Liver (tissue), 9 donors: ENCODE results near the gene RASA3. TPM values are rescaled to one million over a fixed set of nuclear protein-coding genes. Genes with fewer than 3 reads are reported as not detected.

Source experiments
- DNase-seq: peaks from one replicate; pipeline ENCODE4 v3.0.0-alpha.2; 2017; ENCODE audit warnings: low spot score
- H3K27ac ChIP-seq, 2 donors: one replicate each; pipeline ENCODE4 v1.7.0; 2013; ENCODE audit warnings: inconsistent platforms in 2 of 2, low read length in 2 of 2, control low read depth in 1 of 2, low read depth in 1 of 2, mild to moderate bottlenecking in 1 of 2
- H3K27me3 ChIP-seq, 4 donors: one replicate each; pipeline versions ENCODE4 v1.6.1 to v1.7.0; 2013; ENCODE audit warnings: low read length in 3 of 4, inconsistent platforms in 1 of 4, mild to moderate bottlenecking in 1 of 4, moderate library complexity in 1 of 4; ENCODE audit not compliant: control insufficient read depth in 4 of 4, insufficient read depth in 4 of 4
- H3K36me3 ChIP-seq, 4 donors: one replicate each; pipeline versions ENCODE4 v1.6.1 to v1.7.0; 2013; ENCODE audit warnings: low read length in 3 of 4, mild to moderate bottlenecking in 3 of 4, low read depth in 1 of 4, moderate library complexity in 1 of 4; ENCODE audit not compliant: control insufficient read depth in 4 of 4, insufficient read depth in 3 of 4
- H3K4me1 ChIP-seq, 4 donors: one replicate each; pipeline versions ENCODE4 v1.6.1 to v1.7.0; 2013; ENCODE audit warnings: low read length in 3 of 4, mild to moderate bottlenecking in 3 of 4, moderate library complexity in 1 of 4; ENCODE audit not compliant: control insufficient read depth in 4 of 4, insufficient read depth in 4 of 4
- H3K4me3 ChIP-seq, 3 donors: one replicate each; pipeline versions ENCODE4 v1.6.1 to v1.7.0; 2013; ENCODE audit warnings: low read length in 3 of 3, control low read depth in 1 of 3, low read depth in 1 of 3, mild to moderate bottlenecking in 1 of 3
- H3K9ac ChIP-seq, 2 donors: one replicate each; pipeline ENCODE4 v1.7.0; 2013; ENCODE audit warnings: low read length in 2 of 2, mild to moderate bottlenecking in 2 of 2, moderate library complexity in 2 of 2, control low read depth in 1 of 2, low read depth in 1 of 2
- H3K9me3 ChIP-seq, 4 donors: one replicate each; pipeline versions ENCODE4 v1.6.1 to v1.7.0; 2013; ENCODE audit warnings: low read length in 3 of 4; ENCODE audit not compliant: control insufficient read depth in 4 of 4
- CTCF ChIP-seq: fragments of 150-350 bp; IDR thresholded peaks from 2 replicates; pipeline ENCODE4 v1.5.1; 2017; ENCODE audit warnings: improper control_type of control experiment, low read depth, low read length; ENCODE audit not compliant: missing input control
- EGR1 ChIP-seq, 2 donors: IDR thresholded peaks; 2 replicates each; pipeline ENCODE4 v1.6.1; 2016 to 2018; ENCODE audit warnings: antibody characterized with exemption in 2 of 2, low read depth in 2 of 2
- FOXA1 ChIP-seq: IDR thresholded peaks from 2 replicates; pipeline ENCODE4 v1.6.1; 2016; ENCODE audit warnings: antibody characterized with exemption
- FOXA2 ChIP-seq: IDR thresholded peaks from 2 replicates; pipeline ENCODE4 v1.6.1; 2016; ENCODE audit warnings: antibody characterized with exemption
- GABPA ChIP-seq, 2 donors: IDR thresholded peaks in 1 of 2; conservative IDR thresholded peaks in 1 of 2; 2 replicates each; pipeline ENCODE4 v1.6.1; 2016; ENCODE audit warnings: antibody characterized with exemption in 2 of 2, mild to moderate bottlenecking in 1 of 2, moderate library complexity in 1 of 2
- HNF4A ChIP-seq, 2 donors: conservative IDR thresholded peaks; 2 replicates each; pipeline ENCODE4 v1.6.1; 2016; ENCODE audit warnings: antibody characterized with exemption in 2 of 2, mild to moderate bottlenecking in 2 of 2
- HNF4G ChIP-seq: IDR thresholded peaks from 2 replicates; pipeline ENCODE4 v1.6.1; 2016; ENCODE audit warnings: antibody characterized with exemption
- JUND ChIP-seq, 2 donors: IDR thresholded peaks; 2 replicates each; pipeline ENCODE4 v1.6.1; 2016; ENCODE audit warnings: antibody characterized with exemption in 2 of 2
- NR2F2 ChIP-seq: IDR thresholded peaks from 2 replicates; pipeline ENCODE4 v1.6.1; 2016; ENCODE audit warnings: antibody characterized with exemption
- RAD21 ChIP-seq, 2 donors: IDR thresholded peaks; 2 replicates each; pipeline ENCODE4 v1.6.1; 2016; ENCODE audit warnings: antibody characterized with exemption in 2 of 2, mild to moderate bottlenecking in 2 of 2
- RXRA ChIP-seq, 2 donors: IDR thresholded peaks; 2 replicates each; pipeline ENCODE4 v1.6.1; 2017 to 2018; ENCODE audit warnings: antibody characterized with exemption in 2 of 2, mild to moderate bottlenecking in 1 of 2
- SP1 ChIP-seq: IDR thresholded peaks from 2 replicates; pipeline ENCODE4 v1.6.1; 2018; ENCODE audit warnings: antibody characterized with exemption, mild to moderate bottlenecking
- TAF1 ChIP-seq: conservative IDR thresholded peaks from 2 replicates; pipeline ENCODE4 v1.6.1; 2016; ENCODE audit warnings: antibody characterized with exemption, mild to moderate bottlenecking
- YY1 ChIP-seq: IDR thresholded peaks from 2 replicates; pipeline ENCODE4 v1.6.1; 2016; ENCODE audit warnings: antibody characterized with exemption, mild to moderate bottlenecking
- WGBS: extraction: QIAGEN DNeasy Blood & Tissue Kit; methylation state at CpG from one replicate; pipeline ENCODE4 v1.1.7; 2013; 5-methylcytosine and 5-hydroxymethylcytosine counted together
- polyA plus RNA-seq, 2 donors: library from polyadenylated mRNA; stranded (reverse) in 1 of 2; unstranded in 1 of 2; fragments of 200-250 nt in 1 of 2; fragments of >200 nt in 1 of 2; fragmentation: Nextera tagmentation in 1 of 2; extraction: Ambion mirVana in 1 of 2; gene quantifications; one replicate each; pipeline versions ENCODE4 v1.2.1 to v1.2.3, GENCODE V29; 2013 to 2015
- total RNA-seq, 2 donors: library from RNA; depleted of rRNA; stranded (reverse); fragments of >200 nt; gene quantifications; one replicate each; pipeline ENCODE4 v1.2.3, GENCODE V29; 2014
- TF ChIP-seq, protein P1 (sequence below): IDR thresholded peaks from 2 replicates; pipeline ENCODE4 v1.6.1; 2016; ENCODE audit warnings: antibody characterized with exemption, mild to moderate bottlenecking
- TF ChIP-seq, protein P2 (sequence below): IDR thresholded peaks from 2 replicates; pipeline ENCODE4 v1.6.1; 2016; ENCODE audit warnings: antibody characterized with exemption
- TF ChIP-seq, protein P3 (sequence below): IDR thresholded peaks from 2 replicates; pipeline ENCODE4 v1.6.1; 2016; ENCODE audit warnings: antibody characterized with exemption
- TF ChIP-seq, protein P4 (sequence below): IDR thresholded peaks from 2 replicates; pipeline ENCODE4 v1.6.1; 2016; ENCODE audit warnings: antibody characterized with exemption
- donor health status: healthy.
- donor health status: healthy.
- donor health status: healthy.
- donor health status: healthy.
- donor health status: healthy.

Gene RASA3
- total and polyA plus RNA-seq, 4 donors, result 0.64 to 5.9 (median 3.8) TPM

DNA sequence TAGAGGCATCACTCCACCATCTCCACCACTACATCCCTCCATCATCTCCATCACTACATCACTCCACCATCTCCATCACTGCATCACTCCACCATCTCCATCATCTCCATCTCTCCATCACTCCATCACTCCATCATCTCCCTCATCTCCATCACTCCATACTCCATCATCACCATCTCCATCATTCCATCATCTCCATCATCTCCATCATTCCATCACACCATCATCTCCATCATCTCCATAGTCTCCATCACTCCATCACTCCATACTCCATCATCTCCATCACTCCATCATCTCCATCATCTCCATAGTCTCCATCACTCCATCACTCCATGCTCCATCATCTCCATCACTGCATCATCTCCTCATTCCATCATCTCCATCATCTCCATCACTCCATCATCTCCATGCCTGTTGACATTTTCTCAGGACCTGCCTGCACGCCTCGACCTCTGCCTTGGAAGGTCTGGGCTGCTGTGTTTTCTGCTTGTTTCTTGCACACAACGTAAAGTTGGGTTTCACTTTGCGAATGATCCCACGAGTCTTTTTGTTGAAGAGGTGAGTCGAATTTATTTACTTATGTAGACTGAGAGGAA lies 21.2 kb upstream of the RASA3 start:
- Histone ChIP-seq H3K4me3 (no peak overlapping the region), H3K4me1 (peaks cover 0 to 4% (median 3%) of the 10 kb centered on the region in 4 donors), H3K9ac (no peak overlapping the region), H3K27me3 (no peaks in the 10 kb centered on the region), H3K27ac (no peak overlapping the region), H3K9me3 (no peaks in the 10 kb centered on the region), H3K36me3 (no peaks in the 10 kb centered on the region)
- WGBS, result 92% methylated on average over 6 of the region's 6 CpGs
- DNase-seq, result no peak
- no peak for TF ChIP-seq SP1
- no peak for TF ChIP-seq RXRA (IDR thresholded peaks at IDR 0.05)
- TF ChIP-seq JUND (IDR thresholded peaks at IDR 0.05), result no peak
- no peak for TF ChIP-seq HNF4G
- TF ChIP-seq EGR1 (IDR thresholded peaks at IDR 0.05; ENCODE audit: low read depth in 2 of 2), result no peak
- TF ChIP-seq YY1, result no peak
- no peak for TF ChIP-seq FOXA1
- TF ChIP-seq HNF4A (conservative IDR thresholded peaks at IDR 0.05), result no peak
- TF ChIP-seq, protein P1, sequence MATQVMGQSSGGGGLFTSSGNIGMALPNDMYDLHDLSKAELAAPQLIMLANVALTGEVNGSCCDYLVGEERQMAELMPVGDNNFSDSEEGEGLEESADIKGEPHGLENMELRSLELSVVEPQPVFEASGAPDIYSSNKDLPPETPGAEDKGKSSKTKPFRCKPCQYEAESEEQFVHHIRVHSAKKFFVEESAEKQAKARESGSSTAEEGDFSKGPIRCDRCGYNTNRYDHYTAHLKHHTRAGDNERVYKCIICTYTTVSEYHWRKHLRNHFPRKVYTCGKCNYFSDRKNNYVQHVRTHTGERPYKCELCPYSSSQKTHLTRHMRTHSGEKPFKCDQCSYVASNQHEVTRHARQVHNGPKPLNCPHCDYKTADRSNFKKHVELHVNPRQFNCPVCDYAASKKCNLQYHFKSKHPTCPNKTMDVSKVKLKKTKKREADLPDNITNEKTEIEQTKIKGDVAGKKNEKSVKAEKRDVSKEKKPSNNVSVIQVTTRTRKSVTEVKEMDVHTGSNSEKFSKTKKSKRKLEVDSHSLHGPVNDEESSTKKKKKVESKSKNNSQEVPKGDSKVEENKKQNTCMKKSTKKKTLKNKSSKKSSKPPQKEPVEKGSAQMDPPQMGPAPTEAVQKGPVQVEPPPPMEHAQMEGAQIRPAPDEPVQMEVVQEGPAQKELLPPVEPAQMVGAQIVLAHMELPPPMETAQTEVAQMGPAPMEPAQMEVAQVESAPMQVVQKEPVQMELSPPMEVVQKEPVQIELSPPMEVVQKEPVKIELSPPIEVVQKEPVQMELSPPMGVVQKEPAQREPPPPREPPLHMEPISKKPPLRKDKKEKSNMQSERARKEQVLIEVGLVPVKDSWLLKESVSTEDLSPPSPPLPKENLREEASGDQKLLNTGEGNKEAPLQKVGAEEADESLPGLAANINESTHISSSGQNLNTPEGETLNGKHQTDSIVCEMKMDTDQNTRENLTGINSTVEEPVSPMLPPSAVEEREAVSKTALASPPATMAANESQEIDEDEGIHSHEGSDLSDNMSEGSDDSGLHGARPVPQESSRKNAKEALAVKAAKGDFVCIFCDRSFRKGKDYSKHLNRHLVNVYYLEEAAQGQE, result no peak
- TF ChIP-seq NR2F2, result no peak
- TF ChIP-seq FOXA2, result no peak
- no peak for TF ChIP-seq TAF1
- TF ChIP-seq, protein P2, sequence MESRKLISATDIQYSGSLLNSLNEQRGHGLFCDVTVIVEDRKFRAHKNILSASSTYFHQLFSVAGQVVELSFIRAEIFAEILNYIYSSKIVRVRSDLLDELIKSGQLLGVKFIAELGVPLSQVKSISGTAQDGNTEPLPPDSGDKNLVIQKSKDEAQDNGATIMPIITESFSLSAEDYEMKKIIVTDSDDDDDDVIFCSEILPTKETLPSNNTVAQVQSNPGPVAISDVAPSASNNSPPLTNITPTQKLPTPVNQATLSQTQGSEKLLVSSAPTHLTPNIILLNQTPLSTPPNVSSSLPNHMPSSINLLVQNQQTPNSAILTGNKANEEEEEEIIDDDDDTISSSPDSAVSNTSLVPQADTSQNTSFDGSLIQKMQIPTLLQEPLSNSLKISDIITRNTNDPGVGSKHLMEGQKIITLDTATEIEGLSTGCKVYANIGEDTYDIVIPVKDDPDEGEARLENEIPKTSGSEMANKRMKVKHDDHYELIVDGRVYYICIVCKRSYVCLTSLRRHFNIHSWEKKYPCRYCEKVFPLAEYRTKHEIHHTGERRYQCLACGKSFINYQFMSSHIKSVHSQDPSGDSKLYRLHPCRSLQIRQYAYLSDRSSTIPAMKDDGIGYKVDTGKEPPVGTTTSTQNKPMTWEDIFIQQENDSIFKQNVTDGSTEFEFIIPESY, result no peak
- no peak for TF ChIP-seq RAD21 (IDR thresholded peaks at IDR 0.05)

DNA sequence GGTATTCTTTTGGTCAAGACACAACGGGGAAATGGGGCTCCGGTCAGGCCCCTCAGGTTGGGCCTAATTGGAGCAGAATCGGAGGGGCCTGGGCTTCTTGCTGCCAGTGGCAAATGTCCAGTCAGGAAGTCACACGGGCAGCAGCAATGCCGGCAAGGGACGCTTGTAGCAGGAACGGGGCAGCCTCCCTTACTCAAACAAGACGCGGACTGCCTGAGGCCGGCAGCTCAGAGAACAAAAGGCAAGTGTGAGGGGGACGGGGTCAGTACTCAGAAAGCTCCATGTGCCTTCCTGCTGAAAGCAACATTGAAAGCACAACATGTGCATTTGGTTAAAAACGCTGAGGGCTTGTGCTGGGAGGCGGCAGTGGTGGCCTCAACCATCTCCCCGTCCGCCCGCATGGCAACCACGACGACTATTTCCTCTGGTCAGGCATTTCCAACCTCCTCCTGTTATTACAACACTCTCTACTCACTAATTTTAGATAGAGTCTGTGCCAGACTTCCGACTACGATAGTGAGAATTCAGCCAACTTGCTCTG lies 20.5 kb upstream of the RASA3 start:
- H3K27me3 ChIP-seq, result no peaks in the 10 kb centered on the region
- H3K4me1 ChIP-seq, result peaks cover 0 to 4% (median 3%) of the 10 kb centered on the region in 4 donors
- WGBS, result 62% methylated on average over 20 of the region's 20 CpGs
- no peaks in the 10 kb centered on the region for H3K36me3 ChIP-seq
- H3K9me3 ChIP-seq, result no peaks in the 10 kb centered on the region
- H3K4me3 ChIP-seq, result no peak overlapping the region
- H3K27ac ChIP-seq, result no peak overlapping the region
- no peak for DNase-seq
- H3K9ac ChIP-seq, result no peak overlapping the region
- no peak for TF ChIP-seq HNF4G
- TF ChIP-seq, protein P2, result no peak
- no peak for TF ChIP-seq NR2F2
- TF ChIP-seq GABPA (IDR thresholded peaks at IDR 0.05 in 1 of 2, conservative IDR thresholded peaks at IDR 0.05 in 1 of 2), result no peak
- no peak for TF ChIP-seq HNF4A (conservative IDR thresholded peaks at IDR 0.05)
- no peak for TF ChIP-seq FOXA2
- no peak for TF ChIP-seq EGR1 (IDR thresholded peaks at IDR 0.05; ENCODE audit: low read depth in 2 of 2)
- TF ChIP-seq, protein P1, result no peak
- TF ChIP-seq, protein P3, sequence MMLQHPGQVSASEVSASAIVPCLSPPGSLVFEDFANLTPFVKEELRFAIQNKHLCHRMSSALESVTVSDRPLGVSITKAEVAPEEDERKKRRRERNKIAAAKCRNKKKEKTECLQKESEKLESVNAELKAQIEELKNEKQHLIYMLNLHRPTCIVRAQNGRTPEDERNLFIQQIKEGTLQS, result no peak
- TF ChIP-seq RAD21 (IDR thresholded peaks at IDR 0.05), result no peak
- TF ChIP-seq YY1, result no peak
- TF ChIP-seq, protein P4, sequence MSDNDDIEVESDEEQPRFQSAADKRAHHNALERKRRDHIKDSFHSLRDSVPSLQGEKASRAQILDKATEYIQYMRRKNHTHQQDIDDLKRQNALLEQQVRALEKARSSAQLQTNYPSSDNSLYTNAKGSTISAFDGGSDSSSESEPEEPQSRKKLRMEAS, result no peak
- no peak for TF ChIP-seq CTCF
